ENCODE data around the gene C1QTNF8. TPM values are rescaled to one million over a fixed set of nuclear protein-coding genes. Genes with fewer than 3 reads are reported as not detected.

Gene C1QTNF8
- total RNA-seq, 1 experiment from 2014 or later = not detected

- Histone ChIP-seq H3K23ac (ENCODE audit: insufficient read length, low read depth, low read length) (no peak overlapping the region), H2BK20ac (ENCODE audit: low read depth, low read length, poor library complexity, severe bottlenecking) (no peak overlapping the region), H4K20me1 (ENCODE audit: control insufficient read depth, insufficient read depth, insufficient read length) (no peaks in the 10 kb centered on the region), H2BK120ac (ENCODE audit: low read depth, low read length, poor library complexity, severe bottlenecking) (no peak overlapping the region), H3K4me1 (ENCODE audit: insufficient read depth, low read length) (no peaks in the 10 kb centered on the region), H3K56ac (ENCODE audit: insufficient read length, low read depth, low read length) (no peak overlapping the region), H3K14ac (ENCODE audit: insufficient read depth, low read length) (no peak overlapping the region), H3K9me3 (ENCODE audit: control insufficient read depth, low read depth, low read length) (no peaks in the 10 kb centered on the region), H3K27me3 (ENCODE audit: insufficient read depth, low read length) (no peaks in the 10 kb centered on the region), H3T11ph (ENCODE audit: low read length) (no peak overlapping the region), H4K5ac (ENCODE audit: insufficient read length, low read depth, low read length) (no peak overlapping the region), H3K4ac (ENCODE audit: low read depth, low read length) (no peak overlapping the region), H3K4me2 (ENCODE audit: insufficient read depth, insufficient read length, low read length) (no peak overlapping the region), H2BK5ac (ENCODE audit: insufficient read length, low read length) (no peak overlapping the region), H3K79me2 (ENCODE audit: insufficient read depth, low read length) (no peaks in the 10 kb centered on the region), H4K91ac (ENCODE audit: insufficient read length, low read depth, low read length) (no peak overlapping the region), H3K27ac (ENCODE audit: insufficient read length, low read depth, low read length) (no peak overlapping the region), H3K23me2 (ENCODE audit: insufficient read length, low read depth, low read length, poor library complexity, severe bottlenecking) (no peaks in the 10 kb centered on the region), H3K79me1 (ENCODE audit: insufficient read depth, low read depth, low read length, poor library complexity, severe bottlenecking) (no peaks in the 10 kb centered on the region), H3K9ac (ENCODE audit: extremely low read depth, insufficient read length, low read length) (no peak overlapping the region), H4K8ac (replicated peaks; ENCODE audit: insufficient read length, low read depth, low read length) (no peak overlapping the region), H3K18ac (ENCODE audit: insufficient read length, low read depth, low read length) (no peak overlapping the region), H2AK5ac (ENCODE audit: insufficient read length, low read length) (no peak overlapping the region), H2AFZ (ENCODE audit: low read length) (no peak overlapping the region), H2BK12ac (ENCODE audit: insufficient read length, low read depth, low read length) (no peak overlapping the region), H2BK15ac (ENCODE audit: low read depth, low read length) (no peak overlapping the region)
- no peaks in the 10 kb centered on the region for H3K9me3 Mint-ChIP-seq
- DNase-seq = no peak
- no peak overlapping the region for H3K27ac Mint-ChIP-seq
- no peaks in the 10 kb centered on the region for H3K36me3 Mint-ChIP-seq (ENCODE audit: insufficient read depth in 1 of 3, low read depth in 3 of 3)
- no CpG with 5 or more reads among the region's 31 CpGs for WGBS (ENCODE audit: extremely low coverage, insufficient read length, low lambda C conversion rate)
- TF ChIP-seq, protein P1, sequence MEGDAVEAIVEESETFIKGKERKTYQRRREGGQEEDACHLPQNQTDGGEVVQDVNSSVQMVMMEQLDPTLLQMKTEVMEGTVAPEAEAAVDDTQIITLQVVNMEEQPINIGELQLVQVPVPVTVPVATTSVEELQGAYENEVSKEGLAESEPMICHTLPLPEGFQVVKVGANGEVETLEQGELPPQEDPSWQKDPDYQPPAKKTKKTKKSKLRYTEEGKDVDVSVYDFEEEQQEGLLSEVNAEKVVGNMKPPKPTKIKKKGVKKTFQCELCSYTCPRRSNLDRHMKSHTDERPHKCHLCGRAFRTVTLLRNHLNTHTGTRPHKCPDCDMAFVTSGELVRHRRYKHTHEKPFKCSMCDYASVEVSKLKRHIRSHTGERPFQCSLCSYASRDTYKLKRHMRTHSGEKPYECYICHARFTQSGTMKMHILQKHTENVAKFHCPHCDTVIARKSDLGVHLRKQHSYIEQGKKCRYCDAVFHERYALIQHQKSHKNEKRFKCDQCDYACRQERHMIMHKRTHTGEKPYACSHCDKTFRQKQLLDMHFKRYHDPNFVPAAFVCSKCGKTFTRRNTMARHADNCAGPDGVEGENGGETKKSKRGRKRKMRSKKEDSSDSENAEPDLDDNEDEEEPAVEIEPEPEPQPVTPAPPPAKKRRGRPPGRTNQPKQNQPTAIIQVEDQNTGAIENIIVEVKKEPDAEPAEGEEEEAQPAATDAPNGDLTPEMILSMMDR (conservative IDR thresholded peaks at IDR 0.05) = no peak
- peaks cover 0 to 7% of the 10 kb centered on the region in 2 experiments; a peak in 1 of 4 replicates for H3K4me1 Mint-ChIP-seq
- H3K27me3 Mint-ChIP-seq (ENCODE audit: low read depth) = no peaks in the 10 kb centered on the region; the same call in 1 of the 2 replicates
- no peak overlapping the region for H3K4me3 Mint-ChIP-seq
Observed at GRCh38 chr16:1127971-1128715, 32.1 kb upstream of the C1QTNF8 start.
